HepG2 (cell line): ENCODE data around the gene L3MBTL4. TPM values are rescaled to one million over a fixed set of nuclear protein-coding genes. Genes with fewer than 3 reads are reported as not detected.

ENCODE experiments used
- ATF2 ChIP-seq: sonication (generic); formaldehyde crosslinking; IDR thresholded peaks from 2 replicates; pipeline ENCODE4 v1.4.0; 2020; ENCODE audit warnings: missing genetic modification reagents
- BCL6 ChIP-seq: IDR thresholded peaks from 2 replicates; pipeline ENCODE4 v1.6.1; 2016; ENCODE audit warnings: missing genetic modification reagents, missing compliant biosample characterization
- GATAD1 ChIP-seq: IDR thresholded peaks from 2 replicates; pipeline ENCODE4 v1.6.1; 2016; ENCODE audit warnings: missing genetic modification reagents, missing compliant biosample characterization
- HDAC1 ChIP-seq: sonication (generic); formaldehyde crosslinking; IDR thresholded peaks from 2 replicates; pipeline ENCODE4 v1.5.1; 2020; ENCODE audit warnings: mild to moderate bottlenecking, missing genetic modification reagents
- HIC2 ChIP-seq: sonication (generic); formaldehyde crosslinking; IDR thresholded peaks from 2 replicates; pipeline ENCODE4 v1.9.0; 2022; ENCODE audit warnings: low read depth, missing genetic modification reagents
- HNF1B ChIP-seq: sonication (generic); formaldehyde crosslinking; IDR thresholded peaks from 2 replicates; pipeline ENCODE4 v1.5.1; 2020; ENCODE audit warnings: mild to moderate bottlenecking, moderate library complexity, missing genetic modification reagents
- KAT2B ChIP-seq: fragments of 150-350 bp; IDR thresholded peaks from 2 replicates; pipeline ENCODE4 v1.6.1; 2014; ENCODE audit warnings: low read depth, low read length, borderline replicate concordance
- LCORL ChIP-seq, 2 experiments: fragments of 450-650 bp in 1 of 2; sonication (generic) in 1 of 2; formaldehyde crosslinking in 1 of 2; IDR thresholded peaks; 2 replicates each; pipeline versions ENCODE4 v1.5.0 to v1.6.1; 2017 to 2020; ENCODE audit warnings: antibody characterized with exemption in 1 of 2, missing genetic modification reagents in 1 of 2
- MBD4 ChIP-seq: IDR thresholded peaks from 2 replicates; pipeline ENCODE4 v1.6.1; 2012; ENCODE audit warnings: low read length, inconsistent platforms, borderline replicate concordance
- SMAD3 ChIP-seq: sonication (generic); formaldehyde crosslinking; IDR thresholded peaks from 2 replicates; pipeline ENCODE4 v1.4.0; 2020; ENCODE audit warnings: missing genetic modification reagents
- ZFP36L2 ChIP-seq: sonication (generic); formaldehyde crosslinking; IDR thresholded peaks from 2 replicates; pipeline ENCODE4 v1.4.0; 2020; ENCODE audit warnings: missing genetic modification reagents
- ZNF224 ChIP-seq: sonication (generic); formaldehyde crosslinking; IDR thresholded peaks from 2 replicates; pipeline ENCODE4 v1.5.0; 2020; ENCODE audit warnings: mild to moderate bottlenecking, missing genetic modification reagents
- ZNF263 ChIP-seq: sonication (generic); formaldehyde crosslinking; IDR thresholded peaks from 2 replicates; pipeline ENCODE4 v1.4.0; 2020; ENCODE audit warnings: missing genetic modification reagents
- ZNF275 ChIP-seq: sonication (generic); formaldehyde crosslinking; IDR thresholded peaks from 2 replicates; pipeline ENCODE4 v1.8.0; 2022; ENCODE audit warnings: missing genetic modification reagents, mild to moderate bottlenecking, inconsistent platforms, borderline replicate concordance
- ZNF296 ChIP-seq: sonication (generic); formaldehyde crosslinking; conservative IDR thresholded peaks from 2 replicates; pipeline ENCODE4 v1.5.0; 2020; ENCODE audit warnings: mild to moderate bottlenecking, missing genetic modification reagents
- ZNF337 ChIP-seq: sonication (generic); formaldehyde crosslinking; IDR thresholded peaks from 2 replicates; pipeline ENCODE4 v1.5.1; 2020; ENCODE audit warnings: missing genetic modification reagents, low read depth, mild to moderate bottlenecking, borderline replicate concordance
- ZNF547 ChIP-seq: sonication (generic); formaldehyde crosslinking; IDR thresholded peaks from 2 replicates; pipeline ENCODE4 v1.5.1; 2020; ENCODE audit warnings: mild to moderate bottlenecking, missing genetic modification reagents
- ZNF773 ChIP-seq: sonication (generic); formaldehyde crosslinking; IDR thresholded peaks from 2 replicates; pipeline ENCODE4 v1.4.0; 2020; ENCODE audit warnings: missing genetic modification reagents, borderline replicate concordance
- ZNF878 ChIP-seq: sonication (generic); formaldehyde crosslinking; IDR thresholded peaks from 2 replicates; pipeline ENCODE4 v1.8.1; 2023; ENCODE audit warnings: mild to moderate bottlenecking, missing genetic modification reagents, moderate library complexity
- polyA plus RNA-seq, 8 experiments: library from polyadenylated mRNA; depleted of rRNA in 3 of 8; stranded (reverse) in 7 of 8; unstranded in 1 of 8; fragments of >200 nt; fragmentation: Illumina TruSeq in 4 of 8; extraction: Trizol in 4 of 8; gene quantifications; 2 replicates each; pipeline versions ENCODE4 v1.2.1 to v1.2.3, GENCODE V29; 2011 to 2016; ENCODE audit warnings: low read depth in 4 of 8, missing spikeins in 1 of 8, mixed read lengths in 1 of 8; ENCODE audit not compliant: insufficient read depth in 1 of 8
- total RNA-seq, 5 experiments: library from RNA; depleted of rRNA; stranded (reverse); fragments of >200 nt; fragmentation: Illumina TruSeq; extraction: Trizol; gene quantifications; 2 replicates each; pipeline ENCODE4 v1.2.3, GENCODE V29; 2016; ENCODE audit warnings: low read depth in 1 of 5
- TF ChIP-seq, protein P1 (sequence below): sonication (generic); formaldehyde crosslinking; IDR thresholded peaks from 2 replicates; pipeline ENCODE4 v1.5.0; 2020; ENCODE audit warnings: missing genetic modification reagents
- TF ChIP-seq, protein P2 (sequence below): sonication (generic); formaldehyde crosslinking; IDR thresholded peaks from 2 replicates; pipeline ENCODE4 v1.5.1; 2020; ENCODE audit warnings: missing genetic modification reagents, mild to moderate bottlenecking, borderline replicate concordance

Gene L3MBTL4
- total and polyA plus RNA-seq, 2 of the 13 experiments (the other 11 are each of a cell fraction or from before 2014, with no cell fraction given) = 10.8 to 13.3 TPM

DNA sequence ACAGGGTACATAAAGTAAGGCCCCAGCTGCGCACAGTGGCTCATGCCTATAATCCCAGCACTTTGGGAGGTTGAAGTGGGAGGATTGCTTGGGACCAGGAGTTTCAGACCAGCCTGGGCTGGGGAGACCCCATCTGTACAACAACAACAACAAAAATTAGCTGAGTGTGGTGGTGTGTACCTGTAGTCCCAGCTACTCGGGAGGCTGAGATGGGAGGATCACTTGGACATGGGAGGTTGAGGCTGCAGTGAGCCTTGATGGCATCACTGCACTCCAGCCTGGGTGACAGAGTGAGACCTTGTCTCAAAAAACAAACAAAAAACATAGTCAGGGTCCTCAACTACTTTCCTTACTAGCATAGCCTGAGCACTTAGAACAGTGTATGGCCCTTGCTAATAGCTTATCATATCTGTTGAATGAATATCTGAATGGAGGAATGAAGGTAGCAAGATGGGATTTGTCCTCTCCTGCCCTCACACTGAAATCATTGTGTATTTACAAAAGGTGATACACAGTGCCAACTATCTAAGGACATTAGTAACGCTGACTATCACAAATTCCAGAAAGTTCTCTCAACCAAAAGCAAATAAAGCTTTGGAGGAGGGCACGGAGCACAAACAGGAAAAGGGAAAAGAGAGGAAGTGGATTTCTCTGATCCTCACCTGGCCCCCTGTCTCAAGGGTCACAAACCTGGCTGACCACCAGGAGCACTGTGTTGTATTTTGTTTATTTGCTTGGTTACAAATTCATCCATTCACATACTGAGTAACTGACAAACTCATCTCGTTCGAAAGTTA, 38.1 kb downstream of the L3MBTL4 start (continued):
- TF ChIP-seq HIC2 (CRISPR knock-in tag) (peak; percentile 78; the same call in 1 of the 2 replicates), ATF2 (CRISPR knock-in tag) (0 out of 2 replicates have a peak, but pooled peaks have one; percentile 25), MBD4 (peak; percentile 32; the same call in 1 of the 2 replicates), HDAC1 (peak; percentile 54; the same call in 1 of the 2 replicates), ZNF547 (CRISPR knock-in tag) (no peak), BCL6 (CRISPR knock-in tag) (peak; percentile 77), ZNF296 (CRISPR knock-in tag) (no peak), GATAD1 (CRISPR knock-in tag) (no peak), ZNF773 (CRISPR knock-in tag) (no peak), ZNF878 (CRISPR knock-in tag) (peak; percentile 79; the same call in 1 of the 2 replicates), ZNF275 (CRISPR knock-in tag) (no peak), ZNF337 (CRISPR knock-in tag) (no peak), ZNF263 (peak; percentile 62; the same call in 1 of the 2 replicates), SMAD3 (peak; percentile 51), ZFP36L2 (CRISPR knock-in tag) (no peak), LCORL (IDR thresholded peaks at IDR 0.05) (no peak), LCORL (CRISPR knock-in tag; IDR thresholded peaks at IDR 0.05) (peak; percentile 84), HNF1B (CRISPR knock-in tag) (peak; percentile 75), ZNF224 (CRISPR knock-in tag) (no peak), KAT2B (no peak)
- TF ChIP-seq, protein P1, sequence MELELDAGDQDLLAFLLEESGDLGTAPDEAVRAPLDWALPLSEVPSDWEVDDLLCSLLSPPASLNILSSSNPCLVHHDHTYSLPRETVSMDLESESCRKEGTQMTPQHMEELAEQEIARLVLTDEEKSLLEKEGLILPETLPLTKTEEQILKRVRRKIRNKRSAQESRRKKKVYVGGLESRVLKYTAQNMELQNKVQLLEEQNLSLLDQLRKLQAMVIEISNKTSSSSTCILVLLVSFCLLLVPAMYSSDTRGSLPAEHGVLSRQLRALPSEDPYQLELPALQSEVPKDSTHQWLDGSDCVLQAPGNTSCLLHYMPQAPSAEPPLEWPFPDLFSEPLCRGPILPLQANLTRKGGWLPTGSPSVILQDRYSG (CRISPR knock-in tag) = no peak
- TF ChIP-seq, protein P2, sequence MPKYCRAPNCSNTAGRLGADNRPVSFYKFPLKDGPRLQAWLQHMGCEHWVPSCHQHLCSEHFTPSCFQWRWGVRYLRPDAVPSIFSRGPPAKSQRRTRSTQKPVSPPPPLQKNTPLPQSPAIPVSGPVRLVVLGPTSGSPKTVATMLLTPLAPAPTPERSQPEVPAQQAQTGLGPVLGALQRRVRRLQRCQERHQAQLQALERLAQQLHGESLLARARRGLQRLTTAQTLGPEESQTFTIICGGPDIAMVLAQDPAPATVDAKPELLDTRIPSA = no peak
